ENCODE measurements around the gene NTHL1.
"Not testable (repeated sequence)": the region's sequence is repeated elsewhere in the genome, so short reads cannot be mapped to it uniquely, and the experiment has no call there.

NTHL1 gene

DNA sequence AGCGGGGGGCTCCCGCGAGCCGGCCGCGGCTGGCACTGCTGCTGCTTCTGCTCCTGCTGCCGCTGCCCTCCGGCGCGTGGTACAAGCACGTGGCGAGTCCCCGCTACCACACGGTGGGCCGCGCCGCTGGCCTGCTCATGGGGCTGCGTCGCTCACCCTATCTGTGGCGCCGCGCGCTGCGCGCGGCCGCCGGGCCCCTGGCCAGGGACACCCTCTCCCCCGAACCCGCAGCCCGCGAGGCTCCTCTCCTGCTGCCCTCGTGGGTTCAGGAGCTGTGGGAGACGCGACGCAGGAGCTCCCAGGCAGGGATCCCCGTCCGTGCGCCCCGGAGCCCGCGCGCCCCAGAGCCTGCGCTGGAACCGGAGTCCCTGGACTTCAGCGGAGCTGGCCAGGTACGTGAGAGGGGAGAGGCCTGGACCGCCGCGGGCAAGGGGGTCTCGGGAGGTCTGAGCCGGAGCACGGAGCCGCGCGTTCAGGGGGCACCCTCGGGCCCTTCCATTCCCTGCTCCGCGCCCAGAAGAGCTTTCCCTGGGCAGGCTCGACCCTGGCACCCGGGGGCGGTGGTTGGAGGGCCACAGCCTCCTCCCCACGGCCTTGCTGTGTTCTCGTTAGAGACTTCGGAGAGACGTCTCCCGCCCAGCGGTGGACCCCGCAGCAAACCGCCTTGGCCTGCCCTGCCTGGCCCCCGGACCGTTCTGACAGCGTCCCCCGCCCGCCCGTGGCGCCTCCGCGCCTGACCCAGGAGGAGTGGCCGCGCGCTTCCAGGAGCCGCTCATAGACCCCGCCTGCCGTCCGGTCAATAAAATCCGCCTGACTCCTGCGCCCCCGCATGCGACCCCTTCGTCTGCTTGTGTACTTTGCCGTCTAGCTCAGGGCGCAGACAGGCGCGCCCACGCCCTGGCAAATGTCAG, 27.5 kb downstream of the NTHL1 start:
- peak overlapping the region; percentile 38 for H3K4me3 ChIP-seq
- no peak for DNase-seq (ENCODE audit: low spot score)
- TF ChIP-seq, protein P1, sequence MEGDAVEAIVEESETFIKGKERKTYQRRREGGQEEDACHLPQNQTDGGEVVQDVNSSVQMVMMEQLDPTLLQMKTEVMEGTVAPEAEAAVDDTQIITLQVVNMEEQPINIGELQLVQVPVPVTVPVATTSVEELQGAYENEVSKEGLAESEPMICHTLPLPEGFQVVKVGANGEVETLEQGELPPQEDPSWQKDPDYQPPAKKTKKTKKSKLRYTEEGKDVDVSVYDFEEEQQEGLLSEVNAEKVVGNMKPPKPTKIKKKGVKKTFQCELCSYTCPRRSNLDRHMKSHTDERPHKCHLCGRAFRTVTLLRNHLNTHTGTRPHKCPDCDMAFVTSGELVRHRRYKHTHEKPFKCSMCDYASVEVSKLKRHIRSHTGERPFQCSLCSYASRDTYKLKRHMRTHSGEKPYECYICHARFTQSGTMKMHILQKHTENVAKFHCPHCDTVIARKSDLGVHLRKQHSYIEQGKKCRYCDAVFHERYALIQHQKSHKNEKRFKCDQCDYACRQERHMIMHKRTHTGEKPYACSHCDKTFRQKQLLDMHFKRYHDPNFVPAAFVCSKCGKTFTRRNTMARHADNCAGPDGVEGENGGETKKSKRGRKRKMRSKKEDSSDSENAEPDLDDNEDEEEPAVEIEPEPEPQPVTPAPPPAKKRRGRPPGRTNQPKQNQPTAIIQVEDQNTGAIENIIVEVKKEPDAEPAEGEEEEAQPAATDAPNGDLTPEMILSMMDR (IDR thresholded peaks at IDR 0.05), result no peak
- no peak overlapping the region for H3K27ac ChIP-seq

- peak within 1 kb of the TSS; percentile 38 for H3K4me3 ChIP-seq
- no peak within 1 kb of the TSS for H3K27ac ChIP-seq
- DNase-seq (ENCODE audit: low spot score), result no peak
- TF ChIP-seq, protein P1 (IDR thresholded peaks at IDR 0.05), result no peak
Measured at GRCh38 chr16:2019518-2019920, 28.1 kb downstream of the NTHL1 start, which contains the start of gene NPW. NPW (plus strand) TSS chr16:2019785.

GRCh38 chr16:2016407-2016922, 31.2 kb downstream of the NTHL1 start:
- H3K27ac ChIP-seq, result no peak overlapping the region
- DNase-seq (ENCODE audit: low spot score), result no peak
- TF ChIP-seq, protein P1 (IDR thresholded peaks at IDR 0.05), result no peak
- no peak overlapping the region for H3K4me3 ChIP-seq

DNA sequence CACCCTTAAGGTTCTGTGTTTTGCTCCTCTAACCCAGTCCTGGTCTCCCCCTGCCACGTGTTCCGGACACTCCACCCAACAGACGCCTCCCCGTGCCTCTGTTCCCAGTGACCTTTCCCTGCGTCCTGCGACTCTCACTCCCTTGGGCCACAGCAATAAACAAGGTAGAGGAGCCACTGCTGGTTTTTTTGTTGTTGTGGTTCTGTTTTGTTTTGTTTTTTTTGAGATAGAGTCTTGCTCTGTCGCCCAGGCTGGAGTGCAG, 31.8 kb downstream of the NTHL1 start:
- DNase-seq (ENCODE audit: low spot score), result no peak
- no peak overlapping the region for H3K4me3 ChIP-seq
- TF ChIP-seq, protein P1 (IDR thresholded peaks at IDR 0.05), result no peak
- no peak overlapping the region for H3K27ac ChIP-seq

DNA sequence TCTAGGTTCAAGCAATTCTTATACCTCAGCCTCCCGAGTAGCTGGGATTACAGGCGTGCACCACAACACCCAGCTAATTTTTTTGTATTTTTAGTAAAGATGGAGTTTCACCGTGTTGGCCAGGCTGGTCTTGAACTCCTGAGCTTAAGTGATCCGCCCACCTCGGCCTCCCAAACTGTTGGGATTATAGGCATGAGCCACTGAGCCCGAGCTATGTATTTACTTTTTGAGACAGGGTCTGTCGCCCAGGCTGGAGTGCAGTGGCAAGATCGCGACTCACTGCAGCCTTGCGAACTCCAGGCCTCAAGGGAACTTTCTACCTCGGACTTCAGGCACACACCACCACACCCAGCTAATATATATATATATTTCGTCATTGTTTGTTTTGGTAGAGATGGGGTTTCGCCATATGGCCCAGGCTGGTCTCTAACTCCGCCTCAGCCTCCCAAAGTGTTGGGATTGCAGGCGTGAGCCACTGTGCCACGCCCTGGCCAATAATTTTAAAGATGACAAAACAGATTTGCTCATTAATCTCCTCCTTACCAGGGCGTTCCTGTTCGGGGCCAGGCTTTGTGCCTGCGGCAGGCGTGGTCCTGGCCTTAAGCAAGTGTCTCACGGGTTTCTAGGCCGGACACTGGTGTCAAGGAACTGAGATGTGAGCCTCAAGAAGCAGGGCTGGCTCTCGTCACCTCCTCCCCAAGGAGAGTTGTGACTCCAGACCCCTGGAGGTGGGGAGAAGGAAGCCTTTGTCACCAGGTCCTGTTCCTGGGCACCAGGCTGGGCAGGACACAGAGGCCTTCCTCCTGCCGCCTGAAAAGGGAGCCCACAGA, 32.3 kb downstream of the NTHL1 start:
- Histone ChIP-seq H3K27ac (no peak overlapping the region), H3K4me3 (no peak overlapping the region)
- TF ChIP-seq, protein P1 (IDR thresholded peaks at IDR 0.05), result no peak
- DNase-seq (ENCODE audit: low spot score), result no peak

DNA sequence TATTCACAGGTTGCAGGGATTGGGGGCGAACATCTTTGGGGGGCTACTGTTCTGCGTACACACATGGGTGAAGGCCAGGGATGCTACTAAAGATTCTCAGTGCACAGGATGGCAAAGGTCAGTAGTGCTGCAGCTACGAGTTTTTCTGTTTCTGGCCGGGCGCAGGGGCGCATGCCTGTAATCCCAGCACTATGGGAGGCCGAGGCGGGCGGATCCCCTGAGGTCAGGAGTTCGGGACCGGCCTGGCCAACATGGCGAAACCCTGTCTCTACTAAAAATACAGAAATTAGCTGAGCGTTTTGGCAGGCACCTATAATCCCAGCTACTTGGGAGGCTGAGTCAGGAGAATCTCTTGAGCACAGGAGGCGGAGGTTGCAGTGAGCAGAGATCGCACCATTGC, 34.1 kb downstream of the NTHL1 start:
- TF ChIP-seq, protein P1 (IDR thresholded peaks at IDR 0.05), result no peak
- Histone ChIP-seq H3K27ac (no peak overlapping the region), H3K4me3 (no peak overlapping the region)
- no peak for DNase-seq (ENCODE audit: low spot score)

- not testable (repeated sequence) for H3K4me3 ChIP-seq; H3K27ac ChIP-seq; DNase-seq (ENCODE audit: low spot score)
Measured at GRCh38 chr16:2011726-2012125, 35.9 kb downstream of the NTHL1 start.
